ENCODE data around the gene SIN3A. TPM values are rescaled to one million over a fixed set of nuclear protein-coding genes. Genes with fewer than 3 reads are reported as not detected.
A peak's percentile ranks its signal among the peaks of the same experiment; 100 is the strongest.
"Not testable (repeated sequence)": the region's sequence is repeated elsewhere in the genome, so short reads cannot be mapped to it uniquely, and the experiment has no call there.

Gene SIN3A
- total RNA-seq, 1 experiment from 2014 or later, result 42.7 TPM

DNA sequence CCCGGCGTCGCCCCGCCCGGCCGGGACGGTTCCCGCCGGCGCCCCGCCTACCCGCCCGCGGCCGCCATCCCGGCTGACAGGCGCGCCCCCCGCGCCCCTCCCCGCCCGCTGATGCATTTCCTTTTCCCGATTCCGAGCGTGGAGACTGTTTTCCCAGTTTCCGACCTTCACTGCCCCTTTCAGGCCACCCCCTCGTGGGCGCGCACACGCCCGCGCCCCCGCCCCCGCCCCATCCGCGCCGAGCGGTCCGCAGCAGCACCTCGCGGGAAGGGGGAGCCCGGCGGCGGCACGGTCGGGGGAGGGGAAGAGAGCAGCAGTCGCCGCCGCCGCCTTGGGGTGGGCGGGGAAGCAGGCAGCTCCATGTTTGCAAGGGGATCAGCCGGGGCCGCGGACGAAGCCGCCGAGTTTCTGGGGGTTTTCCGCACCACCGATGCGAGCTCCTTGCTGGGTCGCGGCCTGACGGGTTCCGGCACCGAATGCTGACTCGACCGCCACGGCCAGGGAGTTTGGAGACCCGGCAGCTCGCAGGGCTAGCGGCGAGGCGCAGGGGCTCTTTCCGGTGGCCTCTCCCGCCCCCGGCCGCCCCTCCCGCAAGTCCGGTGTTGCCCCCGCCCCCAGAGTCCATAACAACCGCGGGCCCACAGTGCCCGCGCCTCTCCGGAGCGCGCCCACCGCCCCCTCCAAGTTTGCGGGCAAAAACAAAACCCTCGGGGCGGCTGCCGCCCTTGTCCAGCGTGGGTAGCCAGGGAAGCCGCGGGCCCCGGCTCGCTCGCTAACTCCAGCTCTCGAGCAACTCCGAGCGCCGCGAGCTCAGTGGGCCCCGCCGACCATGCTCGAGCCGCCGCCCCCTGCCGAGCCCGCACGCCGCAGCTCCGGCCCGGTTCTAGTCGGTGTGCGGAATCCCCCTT lies 3.2 kb upstream of the SIN3A start:
- DNase-seq, result peak; percentile 81
- peak overlapping the region; percentile 96 for H3K4me3 ChIP-seq (ENCODE audit: insufficient read depth, low read depth, low read length)
- no peaks in the 10 kb centered on the region for H3K27me3 ChIP-seq (ENCODE audit: control insufficient read depth, insufficient read depth, low read length)
- no peaks in the 10 kb centered on the region for H3K36me3 ChIP-seq (replicated peaks; ENCODE audit: control insufficient read depth, insufficient read depth, low read length)

DNA sequence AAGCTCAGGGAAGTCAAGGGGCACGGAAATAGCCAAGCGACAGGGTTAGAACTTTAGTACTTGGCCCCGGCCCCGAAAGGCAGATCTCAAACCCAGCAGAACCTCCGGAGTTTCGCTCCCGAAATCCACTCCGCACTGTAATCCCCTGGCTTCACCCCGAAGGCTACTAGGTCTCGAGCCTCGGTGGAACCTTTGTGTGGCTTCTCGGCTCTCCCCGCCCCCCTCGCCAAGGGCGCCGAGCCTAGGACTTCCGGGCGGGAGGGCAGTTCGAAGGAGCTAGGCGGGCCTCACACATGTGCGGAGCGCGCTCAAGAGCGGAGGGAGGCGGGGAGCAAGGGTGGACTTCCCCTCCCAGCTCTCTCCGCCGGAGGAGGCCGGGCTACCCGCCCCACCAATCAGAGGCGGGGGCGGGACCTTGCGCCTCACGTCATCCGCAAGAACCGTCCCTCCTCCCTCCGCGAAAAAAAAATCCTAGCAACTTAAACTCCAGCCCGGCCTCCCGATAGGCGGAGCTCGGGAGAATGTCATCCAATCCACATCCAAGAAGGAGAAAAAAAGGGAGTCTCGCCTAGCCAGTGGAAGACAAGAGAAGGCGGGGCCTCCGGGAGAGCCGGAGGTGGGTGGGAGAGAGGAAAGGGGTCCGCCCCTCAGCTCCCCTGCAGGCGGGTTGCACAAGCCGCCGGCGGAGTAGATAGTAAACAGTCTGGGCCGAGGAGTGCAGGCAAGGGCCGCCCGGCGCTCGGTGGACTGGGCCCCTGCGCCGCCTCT lies 2.4 kb upstream of the SIN3A start:
- peak overlapping the region; percentile 96 for H3K4me3 ChIP-seq (ENCODE audit: insufficient read depth, low read depth, low read length)
- peak; percentile 96 for DNase-seq
- no peaks in the 10 kb centered on the region for H3K36me3 ChIP-seq (replicated peaks; ENCODE audit: control insufficient read depth, insufficient read depth, low read length)
- H3K27me3 ChIP-seq (ENCODE audit: control insufficient read depth, insufficient read depth, low read length), result no peaks in the 10 kb centered on the region

DNA sequence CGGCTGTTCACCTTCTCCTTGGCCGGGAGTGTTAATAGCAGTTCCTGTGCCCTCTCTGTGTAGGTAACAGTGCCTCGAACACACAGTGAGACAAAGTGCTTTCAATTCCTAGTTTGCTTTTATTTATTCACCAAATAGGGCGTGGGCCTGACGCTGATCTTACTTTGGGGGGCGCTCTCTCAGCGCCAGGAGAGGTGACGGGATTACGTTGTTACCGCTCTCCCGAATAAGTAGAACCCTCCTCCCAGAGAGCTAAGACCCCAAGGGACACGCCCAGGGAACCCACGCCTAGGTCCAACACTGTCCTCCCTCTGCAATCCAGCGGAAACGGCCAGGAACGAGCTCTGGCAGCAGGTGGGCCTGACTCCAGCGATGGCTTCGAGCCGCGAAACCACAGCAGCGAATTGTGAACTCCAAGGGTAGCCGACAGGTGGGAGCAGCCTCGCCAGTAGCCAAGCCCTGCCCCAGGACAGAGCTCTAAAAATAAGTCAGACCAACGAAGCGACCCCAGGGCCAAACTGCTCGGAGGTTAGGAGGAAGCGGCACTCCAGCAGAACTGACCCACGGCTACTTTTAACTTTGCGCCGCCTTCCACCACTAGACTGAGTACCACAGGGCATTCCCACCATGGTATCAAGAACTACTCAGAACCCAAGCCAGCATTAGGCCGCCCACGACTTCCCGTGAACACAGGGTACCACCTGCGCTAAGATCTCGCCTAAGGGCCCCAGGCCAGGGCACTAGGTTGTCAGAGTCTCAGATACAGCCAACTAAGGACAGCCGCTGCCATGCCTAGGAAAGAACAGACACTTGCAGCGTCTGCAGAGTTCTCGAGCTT lies 1.6 kb upstream of the SIN3A start:
- no peaks in the 10 kb centered on the region for H3K36me3 ChIP-seq (replicated peaks; ENCODE audit: control insufficient read depth, insufficient read depth, low read length)
- H3K4me3 ChIP-seq (ENCODE audit: insufficient read depth, low read depth, low read length), result peak overlapping the region; percentile 86
- peak; percentile 48 for DNase-seq
- H3K27me3 ChIP-seq (ENCODE audit: control insufficient read depth, insufficient read depth, low read length), result no peaks in the 10 kb centered on the region

DNA sequence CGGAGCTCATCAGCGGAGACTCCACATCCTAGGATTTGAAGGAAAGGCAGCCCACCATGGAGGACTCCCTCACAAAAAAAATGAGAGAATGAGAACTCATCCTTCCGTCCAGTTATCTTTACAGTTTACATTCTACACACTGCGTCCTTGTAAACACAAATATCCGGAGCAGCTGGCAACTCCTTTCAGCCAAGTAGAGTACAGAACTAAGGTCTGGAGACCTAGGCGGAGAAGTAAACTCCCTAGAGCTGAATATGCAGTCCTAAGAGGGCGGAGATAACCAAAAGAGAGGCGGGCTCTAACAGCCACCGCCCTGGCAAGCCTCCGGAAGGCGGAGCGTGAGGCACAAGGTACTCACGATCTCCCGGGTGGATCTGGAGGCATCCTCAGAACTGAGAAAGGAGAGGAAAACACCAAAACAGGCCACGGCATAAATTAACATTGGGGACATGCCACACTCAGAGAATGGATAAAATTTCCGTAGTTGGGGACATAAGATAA lies 924 bp upstream of the SIN3A start:
- H3K27me3 ChIP-seq (ENCODE audit: control insufficient read depth, insufficient read depth, low read length), result no peaks in the 10 kb centered on the region
- H3K4me3 ChIP-seq (ENCODE audit: insufficient read depth, low read depth, low read length), result peak overlapping the region; percentile 86
- no peaks in the 10 kb centered on the region for H3K36me3 ChIP-seq (replicated peaks; ENCODE audit: control insufficient read depth, insufficient read depth, low read length)
- peak; percentile 68 for DNase-seq

DNA sequence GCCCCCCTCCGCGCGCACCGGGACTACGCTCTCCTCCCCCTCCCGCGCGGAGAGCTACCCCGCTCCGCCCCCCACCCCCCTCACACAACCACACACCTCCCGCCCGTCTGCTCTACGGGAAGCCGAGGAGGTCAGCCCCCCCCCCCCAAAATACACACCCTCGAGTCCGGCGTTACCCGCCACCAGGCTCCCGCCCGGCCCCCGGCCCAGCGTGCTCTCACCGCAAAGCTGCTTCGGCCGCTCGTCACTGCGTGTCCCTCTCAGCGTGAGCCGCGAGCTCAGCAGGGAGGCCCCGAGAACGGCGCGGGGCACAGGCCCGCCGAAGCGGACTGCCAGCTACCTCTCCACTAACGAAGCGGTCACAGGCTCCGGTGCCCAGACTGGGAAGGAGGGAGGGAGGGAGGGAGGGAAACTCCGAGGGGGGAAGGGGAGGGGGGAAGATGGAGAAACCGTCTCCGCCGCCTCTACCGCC lies 252 bp downstream of the SIN3A start:
- DNase-seq, result no peak
- Histone ChIP-seq H3K27me3 (ENCODE audit: control insufficient read depth, insufficient read depth, low read length) (no peaks in the 10 kb centered on the region), H3K36me3 (replicated peaks; ENCODE audit: control insufficient read depth, insufficient read depth, low read length) (no peaks in the 10 kb centered on the region; the same call in 1 of the 2 replicates), H3K4me3 (ENCODE audit: insufficient read depth, low read depth, low read length) (peak overlapping the region; percentile 91)

DNA sequence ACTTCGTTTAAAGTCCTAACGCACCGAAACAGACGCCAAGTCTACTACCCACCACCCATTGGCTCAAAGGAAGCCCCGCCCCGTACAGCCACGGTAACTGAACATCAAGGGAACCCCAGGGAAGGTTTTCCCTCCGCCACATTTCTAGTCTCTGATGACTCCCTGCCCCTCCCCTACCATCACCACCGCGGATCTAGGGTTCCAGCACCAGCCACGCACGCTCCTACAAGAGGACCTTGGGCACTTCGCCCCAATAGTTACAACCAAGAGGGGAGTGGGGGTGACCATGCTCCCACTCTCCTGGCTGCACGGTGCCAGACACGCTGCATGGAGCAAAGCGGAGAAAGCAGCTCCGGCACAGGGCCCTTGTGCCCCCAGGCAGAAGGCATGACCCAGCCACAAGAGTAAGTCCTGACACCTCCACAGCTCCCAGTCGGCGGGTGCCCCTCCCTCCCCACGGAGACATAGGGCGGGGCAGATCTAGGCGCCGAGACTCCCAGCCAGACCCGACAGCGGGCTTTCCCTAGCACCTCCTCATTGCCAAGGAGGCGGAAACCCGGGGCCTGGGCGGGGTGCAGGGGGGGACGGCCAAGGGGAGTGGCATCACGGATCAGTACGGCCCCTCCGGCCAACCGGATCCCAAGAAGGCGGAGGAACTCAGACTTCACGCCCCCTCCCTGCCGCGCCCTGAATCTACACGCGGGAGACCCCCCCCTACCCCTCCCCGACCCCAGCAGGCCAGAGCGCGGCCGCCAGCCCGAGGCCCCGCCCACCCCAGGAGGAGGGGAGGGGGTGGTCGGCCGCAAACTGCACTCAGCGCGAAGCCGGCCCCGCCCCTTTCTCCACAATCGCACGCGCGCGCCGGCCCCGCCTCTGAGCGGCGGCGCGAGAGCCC lies 936 bp downstream of the SIN3A start:
- H3K4me3 ChIP-seq (ENCODE audit: insufficient read depth, low read depth, low read length), result peak overlapping the region; percentile 91
- DNase-seq, result peak; percentile 95
- no peaks in the 10 kb centered on the region; the same call in 1 of the 2 replicates for H3K36me3 ChIP-seq (replicated peaks; ENCODE audit: control insufficient read depth, insufficient read depth, low read length)

DNA sequence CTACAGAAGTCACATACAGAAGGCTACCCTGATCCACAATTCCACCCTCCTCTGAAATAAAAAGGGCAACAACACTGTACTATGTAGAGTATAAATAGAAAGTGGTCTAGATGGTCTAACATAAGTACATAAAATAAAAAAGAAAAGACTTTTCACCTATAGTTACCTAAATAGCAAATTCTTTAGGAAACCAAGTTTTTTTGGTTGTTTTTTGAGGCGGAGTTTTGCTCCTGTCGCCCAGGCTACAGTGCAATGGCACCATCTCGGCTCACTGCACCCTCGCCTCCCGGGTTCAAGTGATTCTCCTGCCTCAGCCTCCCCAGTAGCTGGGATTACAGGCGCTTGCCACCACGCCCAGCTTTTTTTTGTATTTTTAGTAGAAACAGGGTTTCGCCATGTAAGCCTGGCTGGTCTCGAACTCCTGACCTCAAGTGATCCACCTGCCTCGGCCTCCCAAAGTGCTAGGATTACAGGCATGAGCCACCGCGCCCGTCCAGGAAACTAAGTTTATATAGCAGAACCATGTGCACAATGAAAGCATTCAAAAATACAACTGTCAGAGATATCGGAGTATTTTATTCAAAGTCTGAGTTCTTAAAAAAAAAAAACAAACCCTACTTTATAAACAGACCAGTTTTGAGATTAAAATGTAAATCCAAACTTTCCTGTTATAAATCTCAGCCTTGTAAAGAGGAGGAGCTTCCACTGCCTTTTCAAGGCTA lies 1.7 kb downstream of the SIN3A start:
- DNase-seq, result no peak
- Histone ChIP-seq H3K27me3 (ENCODE audit: control insufficient read depth, insufficient read depth, low read length) (no peaks in the 10 kb centered on the region), H3K36me3 (replicated peaks; ENCODE audit: control insufficient read depth, insufficient read depth, low read length) (no peaks in the 10 kb centered on the region; the same call in 1 of the 2 replicates), H3K4me3 (ENCODE audit: insufficient read depth, low read depth, low read length) (peak overlapping the region; percentile 68)

More for the DNA sequence above, 936 bp downstream of the SIN3A start:
- no peaks in the 10 kb centered on the region for H3K27me3 ChIP-seq (ENCODE audit: control insufficient read depth, insufficient read depth, low read length)

DNA sequence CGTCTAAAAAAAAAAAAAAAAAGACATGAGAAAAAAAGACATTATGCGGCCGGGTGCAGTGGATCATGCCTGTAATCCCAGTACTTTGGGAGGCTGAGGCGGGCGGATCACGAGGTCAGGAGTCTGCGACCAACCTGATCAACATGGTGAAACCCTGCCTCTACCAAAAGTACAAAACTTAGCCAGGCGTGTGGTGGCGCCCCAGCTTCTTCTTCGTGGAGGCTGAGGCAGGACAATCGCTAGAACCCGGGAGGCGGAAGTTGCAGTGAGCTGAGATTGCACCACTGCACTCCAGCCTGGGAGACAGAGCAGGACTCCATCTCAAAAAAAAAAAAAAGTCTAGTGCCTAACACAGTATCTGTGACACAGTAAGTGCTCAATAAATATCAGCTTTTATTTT lies 3.3 kb downstream of the SIN3A start:
- not testable (repeated sequence) for H3K27me3 ChIP-seq (ENCODE audit: control insufficient read depth, insufficient read depth, low read length); H3K36me3 ChIP-seq (replicated peaks; ENCODE audit: control insufficient read depth, insufficient read depth, low read length); H3K4me3 ChIP-seq (ENCODE audit: insufficient read depth, low read depth, low read length); DNase-seq

DNA sequence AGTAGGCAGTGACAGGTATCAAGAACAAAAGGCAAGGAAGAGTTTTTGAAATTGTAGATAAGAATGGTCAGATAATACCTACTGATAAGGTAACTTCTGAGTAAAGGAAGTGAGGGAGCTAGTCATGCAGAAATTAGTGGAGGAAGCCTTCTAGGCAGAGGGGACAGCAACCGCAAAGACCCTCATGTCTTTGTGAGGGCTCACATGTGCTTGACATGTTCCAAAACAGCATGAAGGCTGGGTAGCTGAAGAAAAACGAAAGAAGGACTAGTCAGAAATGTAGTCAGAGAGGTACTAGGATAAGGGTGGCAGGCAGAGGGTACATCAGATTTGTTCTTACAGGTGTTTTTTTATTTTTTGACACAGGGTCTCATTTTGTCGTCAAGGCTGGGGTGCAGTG lies 5.3 kb downstream of the SIN3A start:
- no peak for DNase-seq
- H3K36me3 ChIP-seq (replicated peaks; ENCODE audit: control insufficient read depth, insufficient read depth, low read length), result no peaks in the 10 kb centered on the region; the same call in 1 of the 2 replicates
- H3K27me3 ChIP-seq (ENCODE audit: control insufficient read depth, insufficient read depth, low read length), result no peaks in the 10 kb centered on the region
- no peak overlapping the region for H3K4me3 ChIP-seq (ENCODE audit: insufficient read depth, low read depth, low read length)

DNA sequence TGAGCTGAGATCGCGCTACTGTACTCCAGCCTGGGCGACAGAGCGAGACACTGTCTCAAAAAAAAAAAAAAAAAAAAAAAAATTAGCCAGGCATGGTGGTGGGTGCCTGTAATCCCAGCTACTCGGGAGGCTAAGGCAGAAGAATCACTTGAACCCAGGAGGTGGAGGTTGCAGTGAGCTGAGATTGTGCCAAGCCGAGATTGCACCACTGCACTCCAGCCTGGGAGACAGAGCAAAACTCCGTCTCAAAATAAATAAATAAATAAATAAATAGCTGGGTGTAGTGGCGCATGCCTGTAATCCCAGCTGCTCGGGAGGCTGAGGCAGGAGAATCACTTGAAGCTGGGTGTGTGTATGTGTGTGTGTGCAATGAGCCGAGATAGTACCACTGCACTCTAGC lies 6.2 kb downstream of the SIN3A start:
- H3K36me3 ChIP-seq (replicated peaks; ENCODE audit: control insufficient read depth, insufficient read depth, low read length); H3K4me3 ChIP-seq (ENCODE audit: insufficient read depth, low read depth, low read length); DNase-seq; H3K27me3 ChIP-seq (ENCODE audit: control insufficient read depth, insufficient read depth, low read length): not testable (repeated sequence)

DNA sequence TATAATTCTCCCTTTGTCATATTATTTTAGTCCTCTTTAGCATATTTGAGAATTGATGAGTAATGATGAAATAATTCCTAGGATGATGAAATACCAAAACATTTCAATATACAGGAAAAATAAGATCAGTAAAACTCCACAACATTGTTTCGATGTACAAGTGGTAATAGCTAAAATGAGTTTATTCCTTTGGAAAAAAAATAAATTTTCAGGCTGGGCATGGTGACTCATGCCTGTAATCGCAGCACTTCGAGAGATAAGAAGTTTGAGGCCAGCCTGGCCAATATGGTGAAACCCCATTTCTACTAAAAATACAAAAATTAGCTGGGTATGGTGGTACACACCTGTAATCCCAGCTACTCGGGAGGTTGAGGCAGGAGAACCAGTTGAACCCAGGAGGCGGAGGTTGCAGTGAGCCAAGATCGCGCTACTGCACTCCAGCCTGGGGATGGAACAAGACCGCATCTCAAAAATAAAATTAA lies 7.5 kb downstream of the SIN3A start:
- not testable (repeated sequence) for H3K36me3 ChIP-seq (replicated peaks; ENCODE audit: control insufficient read depth, insufficient read depth, low read length); H3K4me3 ChIP-seq (ENCODE audit: insufficient read depth, low read depth, low read length); H3K27me3 ChIP-seq (ENCODE audit: control insufficient read depth, insufficient read depth, low read length); DNase-seq

DNA sequence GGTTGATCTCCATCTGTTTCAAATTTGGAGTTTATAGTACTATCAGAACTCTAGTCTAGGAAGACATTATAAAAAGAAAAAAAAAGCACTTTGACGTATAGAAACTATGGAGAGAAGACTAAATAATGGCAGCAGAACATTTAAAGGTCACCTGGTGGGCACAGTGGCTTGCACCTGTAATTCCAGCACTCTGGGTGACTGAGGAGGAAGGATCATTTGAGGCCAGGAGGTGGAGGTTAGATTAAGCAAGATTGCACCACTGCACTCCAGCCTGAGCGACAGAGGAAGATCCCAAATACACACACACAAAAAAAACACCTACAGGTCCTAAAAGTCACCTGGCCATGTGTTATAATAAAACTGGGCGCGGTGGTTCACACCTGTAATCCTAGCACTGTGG lies 13.8 kb downstream of the SIN3A start:
- Histone ChIP-seq H3K36me3 (replicated peaks; ENCODE audit: control insufficient read depth, insufficient read depth, low read length) (no peaks in the 10 kb centered on the region; the same call in 1 of the 2 replicates), H3K4me3 (ENCODE audit: insufficient read depth, low read depth, low read length) (no peak overlapping the region), H3K27me3 (ENCODE audit: control insufficient read depth, insufficient read depth, low read length) (no peaks in the 10 kb centered on the region)
- no peak for DNase-seq

DNA sequence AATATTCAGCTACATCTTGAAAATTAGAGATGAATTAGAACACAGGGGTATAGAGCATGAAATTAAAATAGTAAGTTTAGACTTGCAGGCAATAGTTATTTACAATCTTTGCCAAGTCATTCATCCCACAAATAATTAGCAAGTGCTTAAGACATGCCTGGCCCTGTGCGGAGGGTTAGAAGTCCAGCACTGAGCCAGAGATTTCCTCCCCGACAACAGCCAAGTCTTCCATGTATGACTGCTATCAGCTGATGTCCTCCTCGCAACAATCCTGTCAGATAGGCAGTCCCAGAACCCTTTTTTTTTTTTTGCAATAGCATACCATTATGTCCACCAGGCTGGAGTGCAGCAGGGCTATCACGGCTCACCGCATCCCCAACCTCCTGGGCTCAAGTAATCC lies 14.6 kb downstream of the SIN3A start:
- Histone ChIP-seq H3K36me3 (replicated peaks; ENCODE audit: control insufficient read depth, insufficient read depth, low read length) (no peaks in the 10 kb centered on the region; the same call in 1 of the 2 replicates), H3K4me3 (ENCODE audit: insufficient read depth, low read depth, low read length) (no peak overlapping the region), H3K27me3 (ENCODE audit: control insufficient read depth, insufficient read depth, low read length) (no peaks in the 10 kb centered on the region)
- no peak for DNase-seq

All from H7 (cell line).